Endothelial cell of umbilical vein (primary cell): Measurements from ENCODE around the gene LTBP2. TPM values are rescaled to one million over a fixed set of nuclear protein-coding genes. Genes with fewer than 3 reads are reported as not detected.
A peak's percentile ranks its signal among the peaks of the same experiment; 100 is the strongest.

Experiments used
- BruUV-seq: library from RNA; stranded (reverse); fragments of 400-500 nt; replicated peaks from 2 replicates; lab custom pipeline; 2021; lab: Mats Ljungman, UMichigan
- CTCF ChIA-PET: fragments of 300-600, 350-600 bp; sonication (Branson Sonifier 250); formaldehyde crosslinking; loops from one replicate; lab custom pipeline; 2021; ENCODE audit warnings: antibody characterized with exemption, inconsistent platforms; lab: Charles Lee
- POLR2A ChIA-PET: fragments of 300-600, 350-600 bp; sonication (Branson Sonifier 250); formaldehyde crosslinking; loops from one replicate; lab custom pipeline; 2021; ENCODE audit warnings: antibody characterized with exemption, inconsistent platforms; lab: Charles Lee
- DNase-seq: peaks from one replicate; pipeline ENCODE4 v3.0.0-alpha.2; 2011; ENCODE audit warnings: low read depth, low spot score
- FAIRE-seq: peaks from 2 replicates; lab custom pipeline; 2011; peaks lifted over from hg19 to GRCh38; lab: Jason Lieb, UNC
- H2AFZ ChIP-seq: 2 replicates; pipeline ENCODE4 v1.6.0; 2012; ENCODE audit warnings: low read depth, low read length, control low read depth, inconsistent platforms
- H3K27ac ChIP-seq: 2 replicates; pipeline ENCODE4 v1.5.1; 2011; ENCODE audit warnings: low read depth, mild to moderate bottlenecking, control low read depth, low read length, moderate library complexity; ENCODE audit not compliant: insufficient read depth
- H3K27me3 ChIP-seq, 2 experiments: 2 replicates each; pipeline versions ENCODE4 v1.6.0 to v1.6.1; 2011; ENCODE audit warnings: low read length in 2 of 2, mixed read lengths in 1 of 2; ENCODE audit not compliant: control insufficient read depth in 2 of 2, insufficient read depth in 2 of 2
- H3K36me3 ChIP-seq, 2 experiments: 2 replicates in 1 of 2; 3 replicates in 1 of 2; pipeline ENCODE4 v1.5.1; 2011; ENCODE audit warnings: low read length in 2 of 2, mild to moderate bottlenecking in 1 of 2, moderate library complexity in 1 of 2; ENCODE audit not compliant: control insufficient read depth in 2 of 2, insufficient read depth in 2 of 2; ENCODE audit errors: extremely low read depth in 1 of 2
- H3K4me1 ChIP-seq: 3 replicates; pipeline ENCODE4 v1.5.1; 2011; ENCODE audit warnings: mild to moderate bottlenecking, low read length; ENCODE audit not compliant: control insufficient read depth, insufficient read depth; ENCODE audit errors: extremely low read depth
- H3K4me2 ChIP-seq: 2 replicates; pipeline ENCODE4 v1.6.1; 2011; ENCODE audit warnings: low read length, control low read depth, mixed read lengths; ENCODE audit not compliant: insufficient read depth
- H3K4me3 ChIP-seq, 3 experiments: fragments of 200-600 bp in 1 of 3; sonication (generic), shearing (Covaris generic) in 1 of 3; replicated peaks in 1 of 3; 2 replicates each; pipeline ENCODE4 v1.5.1; 2011 to 2016; ENCODE audit warnings: control low read depth in 3 of 3, low read length in 3 of 3, mild to moderate bottlenecking in 2 of 3, inconsistent platforms in 1 of 3, low read depth in 1 of 3, moderate library complexity in 1 of 3; ENCODE audit not compliant: insufficient read depth in 1 of 3
- H3K79me2 ChIP-seq: 2 replicates; pipeline ENCODE4 v1.6.0; 2012; ENCODE audit warnings: low read length, inconsistent platforms; ENCODE audit not compliant: control insufficient read depth, insufficient read depth
- H3K9ac ChIP-seq: replicated peaks from 2 replicates; pipeline ENCODE3; 2011; ENCODE audit warnings: low read length, control low read depth; ENCODE audit not compliant: insufficient read depth; ENCODE audit errors: extremely low read depth
- H3K9me1 ChIP-seq: replicated peaks from 3 replicates; pipeline ENCODE4 v1.6.0; 2011; ENCODE audit warnings: mild to moderate bottlenecking, low read length; ENCODE audit not compliant: control insufficient read depth, insufficient read depth; ENCODE audit errors: extremely low read depth
- H3K9me3 ChIP-seq: replicated peaks from 2 replicates; pipeline ENCODE4 v1.5.1; 2012; ENCODE audit warnings: low read length, inconsistent platforms; ENCODE audit not compliant: control insufficient read depth, insufficient read depth
- H4K20me1 ChIP-seq: replicated peaks from 2 replicates; pipeline ENCODE3; 2011; ENCODE audit warnings: mild to moderate bottlenecking, low read length; ENCODE audit not compliant: control insufficient read depth, insufficient read depth; ENCODE audit errors: extremely low read depth
- CTCF ChIP-seq, 2 donors: IDR thresholded peaks; 1 replicate in 1 of 2; 2 replicates in 1 of 2; pipeline ENCODE4 v1.5.1; 2011; ENCODE audit warnings: low read length in 2 of 2, mild to moderate bottlenecking in 2 of 2, moderate library complexity in 2 of 2, control low read depth in 1 of 2, inconsistent platforms in 1 of 2, low read depth in 1 of 2; ENCODE audit not compliant: insufficient read depth in 1 of 2; ENCODE audit errors: extremely low read depth in 1 of 2
- FOS ChIP-seq: IDR thresholded peaks from 2 replicates; pipeline ENCODE4 v1.6.1; 2011; ENCODE audit warnings: mild to moderate bottlenecking, low read length, moderate library complexity, borderline replicate concordance; ENCODE audit not compliant: insufficient read depth
- GATA2 ChIP-seq: IDR thresholded peaks from 2 replicates; pipeline ENCODE4 v1.7.0; 2011; ENCODE audit warnings: low read depth, mild to moderate bottlenecking, moderate library complexity, mixed read lengths, low read length; ENCODE audit not compliant: insufficient read length, insufficient read depth
- JUN ChIP-seq: IDR thresholded peaks from 2 replicates; pipeline ENCODE4 v1.6.1; 2011; ENCODE audit warnings: borderline replicate concordance, low read depth; ENCODE audit not compliant: insufficient read length, insufficient read depth
- MYC ChIP-seq: IDR thresholded peaks from one replicate; pipeline ENCODE4 v1.6.1; 2011; ENCODE audit warnings: mild to moderate bottlenecking, low read depth, low read length
- POLR2A ChIP-seq: IDR thresholded peaks from 2 replicates; pipeline ENCODE4 v1.6.1; 2012; ENCODE audit warnings: low read depth, mild to moderate bottlenecking, control low read depth, low read length
- POLR2AphosphoS5 ChIP-seq: IDR thresholded peaks from 2 replicates; pipeline ENCODE4 v1.6.1; 2012; ENCODE audit warnings: low read depth, mild to moderate bottlenecking, control low read depth, low read length, moderate library complexity; ENCODE audit not compliant: insufficient read depth
- dilution Hi-C: fragments of 300-500 bp; cut with MboI; formaldehyde crosslinking; loops from one replicate; pipeline ENCODE4 v1.15.0; 2019; ENCODE audit warnings: low sequenced_read_pairs; ENCODE audit not compliant: extremely low pct_ligation_motif_present
- intact Hi-C: fragments of 100-400 bp; cut with micrococcal nuclease; formaldehyde crosslinking; loops from one replicate; pipeline ENCODE4 v1.10.0; 2022
- polyA plus RNA-seq, 4 experiments: library from polyadenylated mRNA; depleted of rRNA in 3 of 4; stranded (reverse) in 3 of 4; unstranded in 1 of 4; fragments of >200 nt; gene quantifications; 2 replicates each; pipeline versions ENCODE4 v1.2.1 to v1.2.3, GENCODE V29; 2011 to 2012; ENCODE audit warnings: missing spikeins in 1 of 4
- total RNA-seq: library from RNA; stranded (reverse); gene quantifications from 2 replicates; pipeline ENCODE4 v1.2.3, GENCODE V29; 2021

Gene LTBP2
- total and polyA plus RNA-seq, 2 donors (not counting 3 experiments of a cell fraction or from before 2014, with no cell fraction given): 209 to 268 TPM

GRCh38 chr14:74579447-74580274, 32.4 kb downstream of the LTBP2 start:
- DNase-seq (peak; percentile 75), FAIRE-seq (peak; percentile 92)
- dilution Hi-C loops (no loop called here), intact Hi-C loops (loop anchor here (1.0 kb wide), 1 partner anchor 7 kb away; no protein-coding TSS in a partner anchor)
- no peaks in the 10 kb centered on the region for H4K20me1 ChIP-seq
- peak overlapping the region; percentile 67 for H3K27ac ChIP-seq
- H3K4me3 ChIP-seq: no peak overlapping the region
- H3K4me2 ChIP-seq: no peak overlapping the region
- no peaks in the 10 kb centered on the region for H3K27me3 ChIP-seq
- H3K36me3 ChIP-seq: peaks cover 10 to 14% of the 10 kb centered on the region in 2 experiments
- no peaks in the 10 kb centered on the region for H3K9me3 ChIP-seq
- TF ChIP-seq JUN (peak; percentile 40), POLR2AphosphoS5 (no peak)
- POLR2A ChIA-PET: no interaction called here
- H3K79me2 ChIP-seq: peaks cover 94% of the 10 kb centered on the region
- H3K4me1 ChIP-seq: peaks cover 41% of the 10 kb centered on the region
- no peak overlapping the region for H2AFZ ChIP-seq
- CTCF ChIA-PET: interaction anchor here (1.0 kb wide), 1 partner anchor 25 kb away, joined by 3 read pairs; no protein-coding TSS in a partner anchor
- no TSS peak for BruUV-seq
- peak overlapping the region; percentile 20 for H3K9ac ChIP-seq
- no peaks in the 10 kb centered on the region for H3K9me1 ChIP-seq

- Histone ChIP-seq H3K36me3 (peaks cover 4 to 11% of the 10 kb centered on the region in 2 experiments), H3K9me1 (no peaks in the 10 kb centered on the region), H3K9ac (no peak overlapping the region), H3K27me3 (no peaks in the 10 kb centered on the region), H3K4me1 (peaks cover 46% of the 10 kb centered on the region), H3K9me3 (no peaks in the 10 kb centered on the region), H3K4me3 (no peak overlapping the region), H3K27ac (no peak overlapping the region), H3K4me2 (no peak overlapping the region), H2AFZ (no peak overlapping the region), H3K79me2 (peaks cover 94% of the 10 kb centered on the region), H4K20me1 (no peaks in the 10 kb centered on the region)
- DNase-seq: no peak
- POLR2A ChIA-PET: no interaction called here
- dilution Hi-C loops: no loop called here
- no peak for FAIRE-seq
- CTCF ChIA-PET: no interaction called here
- BruUV-seq: no TSS peak
- intact Hi-C loops: no loop called here
- TF ChIP-seq MYC (no peak), POLR2AphosphoS5 (no peak), FOS (no peak), GATA2 (no peak), CTCF (IDR thresholded peaks at IDR 0.05; ENCODE audit: extremely low read depth in 1 of 2, insufficient read depth in 1 of 2, low read depth in 1 of 2, low read length in 2 of 2) (no peak), POLR2A (no peak), JUN (no peak)
Observed at GRCh38 chr14:74578479-74578878, 33.6 kb downstream of the LTBP2 start.
